SK-N-SH treated with all-trans-retinoic acid at 6 μM for 48 hours (cell line): ENCODE measurements around the gene SLC25A25.

Experiments
- ARNTL ChIP-seq: fragments of 450-650 bp; formaldehyde crosslinking; IDR thresholded peaks from 2 replicates; pipeline ENCODE4 v1.5.0; 2020; ENCODE audit warnings: low read depth, mild to moderate bottlenecking, moderate library complexity, borderline replicate concordance
- CREB5 ChIP-seq: fragments of 250-450 bp; sonication (Bioruptor Pico); IDR thresholded peaks from 2 replicates; pipeline ENCODE4 v1.5.1; 2020; ENCODE audit warnings: low read depth, mild to moderate bottlenecking, moderate library complexity
- PATZ1 ChIP-seq: fragments of 250-450 bp; sonication (Bioruptor Pico); IDR thresholded peaks from 2 replicates; pipeline ENCODE4 v1.8.0; 2020; ENCODE audit warnings: mild to moderate bottlenecking, moderate library complexity, borderline replicate concordance
- RARB ChIP-seq: fragments of 250-450 bp; sonication (Bioruptor Pico); IDR thresholded peaks from 2 replicates; pipeline ENCODE4 v1.8.0; 2021; ENCODE audit warnings: mild to moderate bottlenecking, moderate library complexity
- ZFP30 ChIP-seq: fragments of 450-650 bp; formaldehyde crosslinking; IDR thresholded peaks from 2 replicates; pipeline ENCODE4 v1.5.0; 2022; ENCODE audit warnings: mild to moderate bottlenecking, moderate library complexity
- ZNF565 ChIP-seq: fragments of 450-650 bp; formaldehyde crosslinking; conservative IDR thresholded peaks from 2 replicates; pipeline ENCODE4 v1.5.0; 2020; ENCODE audit warnings: low read depth, mild to moderate bottlenecking, moderate library complexity
- TF ChIP-seq, protein P1 (sequence below): fragments of 250-450 bp; sonication (Bioruptor Pico); IDR thresholded peaks from 2 replicates; pipeline ENCODE4 v1.5.1; 2021; ENCODE audit warnings: mild to moderate bottlenecking, moderate library complexity

DNA sequence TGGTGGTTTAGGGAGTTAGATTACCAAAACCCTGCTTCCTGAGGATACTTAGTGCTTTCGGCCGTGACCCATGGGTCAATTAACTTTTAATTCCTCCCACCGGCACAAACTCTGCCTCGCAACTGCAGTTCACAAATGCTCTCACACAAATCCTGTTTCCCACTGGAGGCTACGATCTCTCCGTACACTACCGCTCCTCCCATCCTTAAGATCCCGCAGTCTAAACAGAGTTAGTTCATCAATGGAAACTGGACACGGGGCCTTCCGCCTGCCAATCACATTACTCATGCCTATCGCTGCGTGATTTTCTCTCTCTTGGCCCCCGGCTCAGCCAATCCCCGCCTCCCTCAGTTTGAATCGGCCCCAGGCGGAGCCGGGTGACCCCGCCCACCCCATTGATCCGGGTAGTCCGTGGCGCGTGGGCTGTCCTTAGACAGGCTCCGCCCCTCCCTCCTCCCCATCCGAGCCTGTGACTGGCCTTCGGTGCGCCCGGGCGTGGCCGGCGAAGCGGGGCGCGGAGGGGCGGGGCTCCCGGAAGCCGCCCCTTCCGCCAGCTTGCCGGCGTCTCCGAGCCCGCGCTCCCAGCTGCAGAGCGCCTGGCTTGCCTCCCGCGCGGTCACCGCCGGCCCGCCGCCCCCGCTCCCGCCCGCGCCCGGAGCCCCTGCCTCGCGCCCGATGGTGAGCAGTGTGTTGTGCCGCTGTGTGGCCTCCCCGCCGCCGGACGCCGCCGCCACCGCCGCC lies at the start of gene SLC25A25:
- TF ChIP-seq, protein P1, sequence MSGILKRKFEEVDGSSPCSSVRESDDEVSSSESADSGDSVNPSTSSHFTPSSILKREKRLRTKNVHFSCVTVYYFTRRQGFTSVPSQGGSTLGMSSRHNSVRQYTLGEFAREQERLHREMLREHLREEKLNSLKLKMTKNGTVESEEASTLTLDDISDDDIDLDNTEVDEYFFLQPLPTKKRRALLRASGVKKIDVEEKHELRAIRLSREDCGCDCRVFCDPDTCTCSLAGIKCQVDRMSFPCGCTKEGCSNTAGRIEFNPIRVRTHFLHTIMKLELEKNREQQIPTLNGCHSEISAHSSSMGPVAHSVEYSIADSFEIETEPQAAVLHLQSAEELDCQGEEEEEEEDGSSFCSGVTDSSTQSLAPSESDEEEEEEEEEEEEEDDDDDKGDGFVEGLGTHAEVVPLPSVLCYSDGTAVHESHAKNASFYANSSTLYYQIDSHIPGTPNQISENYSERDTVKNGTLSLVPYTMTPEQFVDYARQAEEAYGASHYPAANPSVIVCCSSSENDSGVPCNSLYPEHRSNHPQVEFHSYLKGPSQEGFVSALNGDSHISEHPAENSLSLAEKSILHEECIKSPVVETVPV (CRISPR knock-in tag), result no peak
- TF ChIP-seq ZFP30 (no peak), PATZ1 (CRISPR knock-in tag) (no peak), RARB (CRISPR knock-in tag) (no peak), ARNTL (CRISPR knock-in tag) (no peak), CREB5 (CRISPR knock-in tag) (no peak), ZNF565 (CRISPR knock-in tag) (no peak)
